Neural progenitor cell (in vitro differentiated cells): ENCODE data around the gene TSC22D4. TPM values are rescaled to one million over a fixed set of nuclear protein-coding genes. Genes with fewer than 3 reads are reported as not detected.

Experiments
- DNase-seq: peaks from one replicate; pipeline ENCODE4 v3.0.0-alpha.2; 2016; ENCODE audit warnings: low spot score
- H2AFZ ChIP-seq: fragments of 200-600 bp; sonication (generic); replicated peaks from 2 replicates; pipeline ENCODE4 v1.6.1; 2016; ENCODE audit warnings: antibody characterized with exemption
- H3F3A ChIP-seq: fragments of 200-600 bp; sonication (generic); 2 replicates; pipeline ENCODE4 v1.6.1; 2016; ENCODE audit warnings: antibody characterized with exemption, low read depth
- H3K27ac ChIP-seq: fragments of 200-600 bp; sonication (generic); 2 replicates; pipeline ENCODE4 v1.5.1; 2016; ENCODE audit warnings: mild to moderate bottlenecking
- H3K27me3 ChIP-seq: fragments of 200-600 bp; sonication (generic); 2 replicates; pipeline ENCODE4 v1.6.1; 2016; ENCODE audit warnings: mild to moderate bottlenecking, moderate library complexity
- H3K36me3 ChIP-seq: fragments of 200-600 bp; sonication (generic); 2 replicates; pipeline ENCODE4 v1.5.1; 2016
- H3K4me1 ChIP-seq: fragments of 200-600 bp; sonication (generic); 2 replicates; pipeline ENCODE4 v1.6.1; 2016; ENCODE audit warnings: mixed run types
- H3K4me2 ChIP-seq: fragments of 200-600 bp; sonication (generic); 2 replicates; pipeline ENCODE4 v1.6.1; 2016
- H3K4me3 ChIP-seq: fragments of 200-600 bp; sonication (generic); 2 replicates; pipeline ENCODE4 v1.5.1; 2016
- H3K79me2 ChIP-seq: fragments of 200-600 bp; sonication (generic); 2 replicates; pipeline ENCODE4 v1.6.1; 2016; ENCODE audit warnings: low read depth
- H3K9ac ChIP-seq: fragments of 200-600 bp; sonication (generic); 2 replicates; pipeline ENCODE4 v1.6.1; 2016
- H3K9me3 ChIP-seq: fragments of 200-600 bp; sonication (generic); 2 replicates; pipeline ENCODE4 v1.5.1; 2016; ENCODE audit warnings: low read depth
- H4K20me1 ChIP-seq: fragments of 200-600 bp; sonication (generic); 2 replicates; pipeline ENCODE4 v1.6.1; 2016; ENCODE audit warnings: low read depth
- H3K27ac Mint-ChIP-seq: 3 replicates; pipeline ENCODE4 v1.8.0; 2021; ENCODE audit warnings: mixed read lengths
- H3K27me3 Mint-ChIP-seq: 2 replicates; pipeline ENCODE4 v1.8.0; 2022; ENCODE audit warnings: low read depth, mild to moderate bottlenecking, inconsistent platforms, moderate library complexity, mixed read lengths; ENCODE audit not compliant: insufficient read depth
- H3K36me3 Mint-ChIP-seq: 3 replicates; pipeline ENCODE4 v1.8.0; 2021; ENCODE audit warnings: mixed read lengths
- H3K4me1 Mint-ChIP-seq: 3 replicates; pipeline ENCODE4 v1.8.0; 2021; ENCODE audit warnings: mixed read lengths
- H3K4me3 Mint-ChIP-seq: 3 replicates; pipeline ENCODE4 v1.8.0; 2021; ENCODE audit warnings: mild to moderate bottlenecking, moderate library complexity, mixed read lengths
- H3K9me3 Mint-ChIP-seq: 3 replicates; pipeline ENCODE4 v1.8.0; 2020; ENCODE audit warnings: mixed read lengths
- EZH2 ChIP-seq: fragments of 200-600 bp; sonication (generic); IDR thresholded peaks from 2 replicates; pipeline ENCODE4 v1.6.1; 2017; ENCODE audit warnings: antibody characterized with exemption, mild to moderate bottlenecking, moderate library complexity
- EZH2phosphoT487 ChIP-seq: fragments of 200-600 bp; sonication (generic); IDR thresholded peaks from 2 replicates; pipeline ENCODE4 v1.6.1; 2017; ENCODE audit warnings: antibody characterized with exemption
- total RNA-seq: library from RNA; depleted of rRNA; stranded (reverse); fragments of >200 nt; gene quantifications from 2 replicates; pipeline ENCODE4 v1.2.3, GENCODE V29; 2015; ENCODE audit warnings: low replicate concordance
- TF ChIP-seq, protein P1 (sequence below): fragments of 200-600 bp; sonication (generic); IDR thresholded peaks from 2 replicates; pipeline ENCODE4 v1.5.1; 2017; ENCODE audit warnings: antibody characterized with exemption, mild to moderate bottlenecking

Gene TSC22D4
- total RNA-seq, 1 donor from 2014 or later = 11.0 TPM

DNA sequence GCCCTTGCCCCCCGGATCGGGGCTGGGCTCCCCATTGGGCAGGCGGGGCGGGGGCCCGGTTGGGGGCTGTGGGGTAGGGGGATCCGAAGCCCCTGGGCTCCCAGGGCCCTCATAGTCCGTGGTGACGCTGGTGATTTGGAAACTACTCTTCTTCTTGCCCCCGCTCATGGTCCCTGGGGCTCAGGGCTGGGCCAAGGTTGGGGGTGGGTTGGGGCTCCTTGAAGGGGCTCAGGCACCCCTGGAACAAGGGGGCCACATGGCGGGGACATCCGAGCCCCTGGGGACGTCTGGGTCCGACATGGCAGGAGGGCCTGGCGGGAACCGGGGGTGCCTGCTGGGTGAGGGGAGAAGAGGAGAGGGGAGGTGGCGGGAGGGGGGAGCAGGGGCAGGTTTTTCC is 1.1 kb downstream of the TSC22D4 start:
- H3K36me3 Mint-ChIP-seq = no peaks in the 10 kb centered on the region
- H3K9ac ChIP-seq = no peak overlapping the region
- no peak overlapping the region for H2AFZ ChIP-seq
- H3K4me3 Mint-ChIP-seq = peak overlapping the region; percentile 92
- no peak for TF ChIP-seq EZH2
- TF ChIP-seq EZH2phosphoT487 = no peak
- TF ChIP-seq, protein P1, sequence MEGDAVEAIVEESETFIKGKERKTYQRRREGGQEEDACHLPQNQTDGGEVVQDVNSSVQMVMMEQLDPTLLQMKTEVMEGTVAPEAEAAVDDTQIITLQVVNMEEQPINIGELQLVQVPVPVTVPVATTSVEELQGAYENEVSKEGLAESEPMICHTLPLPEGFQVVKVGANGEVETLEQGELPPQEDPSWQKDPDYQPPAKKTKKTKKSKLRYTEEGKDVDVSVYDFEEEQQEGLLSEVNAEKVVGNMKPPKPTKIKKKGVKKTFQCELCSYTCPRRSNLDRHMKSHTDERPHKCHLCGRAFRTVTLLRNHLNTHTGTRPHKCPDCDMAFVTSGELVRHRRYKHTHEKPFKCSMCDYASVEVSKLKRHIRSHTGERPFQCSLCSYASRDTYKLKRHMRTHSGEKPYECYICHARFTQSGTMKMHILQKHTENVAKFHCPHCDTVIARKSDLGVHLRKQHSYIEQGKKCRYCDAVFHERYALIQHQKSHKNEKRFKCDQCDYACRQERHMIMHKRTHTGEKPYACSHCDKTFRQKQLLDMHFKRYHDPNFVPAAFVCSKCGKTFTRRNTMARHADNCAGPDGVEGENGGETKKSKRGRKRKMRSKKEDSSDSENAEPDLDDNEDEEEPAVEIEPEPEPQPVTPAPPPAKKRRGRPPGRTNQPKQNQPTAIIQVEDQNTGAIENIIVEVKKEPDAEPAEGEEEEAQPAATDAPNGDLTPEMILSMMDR = no peak
- peaks cover 14% of the 10 kb centered on the region for H3K79me2 ChIP-seq
- H3K9me3 ChIP-seq = no peaks in the 10 kb centered on the region
- peaks cover 16% of the 10 kb centered on the region for H3K4me1 ChIP-seq
- H3K27me3 Mint-ChIP-seq = peaks cover 7% of the 10 kb centered on the region
- H3K4me3 ChIP-seq = peak overlapping the region; percentile 71
- no peak overlapping the region for H3K27ac Mint-ChIP-seq
- H3K9me3 Mint-ChIP-seq = no peaks in the 10 kb centered on the region
- peaks cover 42% of the 10 kb centered on the region for H3K4me1 Mint-ChIP-seq
- H3K27me3 ChIP-seq = peaks cover 6% of the 10 kb centered on the region
- H4K20me1 ChIP-seq = peaks cover 6% of the 10 kb centered on the region
- H3K4me2 ChIP-seq = peak overlapping the region; percentile 94
- DNase-seq = no peak
- no peaks in the 10 kb centered on the region for H3K36me3 ChIP-seq
- H3F3A ChIP-seq = peaks cover 27% of the 10 kb centered on the region
- no peak overlapping the region for H3K27ac ChIP-seq

DNA sequence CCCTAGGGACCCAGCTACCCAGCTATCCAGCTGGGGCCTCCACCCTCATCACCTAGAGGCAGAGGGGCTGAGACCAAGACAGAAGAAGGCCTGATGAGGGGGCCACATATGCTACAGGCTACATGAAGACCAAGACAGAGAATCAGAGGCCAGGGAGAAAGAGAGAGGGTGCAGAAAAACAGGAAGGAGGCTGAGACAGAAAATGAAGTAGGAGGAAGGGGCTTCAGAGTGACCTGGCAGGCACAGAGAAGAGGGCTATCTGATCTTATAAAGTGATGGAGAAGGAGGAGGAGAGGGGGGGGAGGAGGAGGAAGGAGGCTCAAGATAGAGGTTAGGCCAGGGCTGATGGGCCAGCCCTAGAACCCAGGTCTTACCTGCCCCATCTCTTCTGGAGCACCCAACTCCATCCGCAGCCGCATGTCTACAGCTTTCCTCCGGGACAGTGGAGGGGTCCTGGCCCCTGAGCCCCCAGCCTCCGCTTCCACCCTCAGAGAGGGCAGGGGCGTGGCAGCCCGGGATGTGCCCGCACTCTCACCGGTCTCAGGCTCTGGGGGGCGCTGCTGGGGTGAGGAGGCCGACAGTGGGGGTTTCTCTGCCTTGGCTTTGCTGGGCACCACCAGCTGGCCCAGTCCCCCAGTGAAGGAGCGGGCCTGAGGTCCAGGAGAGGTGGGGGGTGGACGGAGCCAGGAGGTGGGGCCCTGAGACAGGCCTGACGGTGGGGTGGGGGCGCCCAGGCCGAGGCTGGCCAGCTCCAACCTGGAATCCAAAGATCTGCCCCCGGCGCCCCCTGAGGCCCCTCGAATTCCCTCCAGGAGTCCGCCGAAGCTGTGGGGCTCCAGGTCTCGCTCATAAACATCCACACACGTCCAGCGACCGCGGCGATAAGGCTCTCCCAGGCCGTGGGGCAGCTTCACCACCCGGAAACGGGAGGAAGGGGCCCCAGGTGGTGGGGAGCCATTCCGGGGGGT is 1.8 kb downstream of the TSC22D4 start:
- H3K79me2 ChIP-seq = peaks cover 14% of the 10 kb centered on the region
- Mint-ChIP-seq H3K27ac (peak overlapping the region; percentile 30), H3K27me3 (peaks cover 7% of the 10 kb centered on the region), H3K4me1 (peaks cover 37% of the 10 kb centered on the region), H3K36me3 (no peaks in the 10 kb centered on the region), H3K4me3 (peak overlapping the region; percentile 77), H3K9me3 (no peaks in the 10 kb centered on the region)
- peak overlapping the region; percentile 94 for H3K4me2 ChIP-seq
- H3F3A ChIP-seq = peaks cover 21% of the 10 kb centered on the region
- no peak overlapping the region for H3K9ac ChIP-seq
- H3K4me1 ChIP-seq = peaks cover 16% of the 10 kb centered on the region
- H2AFZ ChIP-seq = no peak overlapping the region
- TF ChIP-seq EZH2 = no peak
- TF ChIP-seq, protein P1 = peak; percentile 38
- H4K20me1 ChIP-seq = peaks cover 6% of the 10 kb centered on the region
- DNase-seq = no peak
- H3K4me3 ChIP-seq = peak overlapping the region; percentile 71
- H3K27ac ChIP-seq = no peak overlapping the region
- no peaks in the 10 kb centered on the region for H3K9me3 ChIP-seq
- no peaks in the 10 kb centered on the region for H3K27me3 ChIP-seq
- no peaks in the 10 kb centered on the region for H3K36me3 ChIP-seq

DNA sequence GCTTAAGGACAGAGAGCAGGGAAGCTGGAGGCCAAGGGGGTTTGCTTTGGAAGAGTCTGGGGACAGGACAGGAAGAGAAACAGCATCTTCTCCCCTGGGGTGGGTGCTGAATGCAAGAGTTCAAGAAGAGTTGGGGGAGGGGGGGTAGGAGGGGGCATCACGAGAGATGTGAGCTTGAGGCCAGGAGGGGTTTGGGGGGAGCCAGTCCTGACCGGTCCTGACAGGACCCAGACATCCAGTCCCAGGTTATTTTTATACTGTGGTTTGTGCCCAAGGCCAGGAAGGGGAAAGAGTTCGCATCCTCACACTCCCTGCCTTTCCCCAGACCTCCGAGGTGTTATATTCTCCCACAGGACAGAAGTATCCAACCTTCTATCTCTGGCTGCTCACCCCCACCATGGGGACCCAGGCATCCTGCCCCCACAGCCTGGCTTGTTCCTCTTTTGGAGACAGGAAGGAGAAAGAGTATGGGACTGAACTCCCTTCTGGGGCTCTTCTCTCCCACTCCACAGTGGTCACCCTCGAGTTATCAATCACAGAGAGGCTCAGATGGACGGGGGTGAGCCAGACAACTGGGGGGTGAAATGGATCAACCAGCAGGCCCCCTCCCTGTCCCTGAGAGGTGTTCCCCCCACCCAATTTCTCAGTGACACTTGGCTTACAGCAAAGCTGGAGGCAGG is 2.8 kb downstream of the TSC22D4 start:
- Mint-ChIP-seq H3K9me3 (no peaks in the 10 kb centered on the region), H3K4me3 (peak overlapping the region; percentile 77), H3K4me1 (peaks cover 28% of the 10 kb centered on the region), H3K27me3 (peaks cover 4% of the 10 kb centered on the region), H3K36me3 (no peaks in the 10 kb centered on the region), H3K27ac (peak overlapping the region; percentile 13)
- peaks cover 14% of the 10 kb centered on the region for H3K79me2 ChIP-seq
- H3K27me3 ChIP-seq = no peaks in the 10 kb centered on the region
- peaks cover 16% of the 10 kb centered on the region for H3K4me1 ChIP-seq
- H3K9me3 ChIP-seq = no peaks in the 10 kb centered on the region
- H2AFZ ChIP-seq = no peak overlapping the region
- peaks cover 14% of the 10 kb centered on the region for H3F3A ChIP-seq
- TF ChIP-seq, protein P1 = no peak
- no peak for TF ChIP-seq EZH2phosphoT487
- no peak for TF ChIP-seq EZH2
- H3K4me3 ChIP-seq = no peak overlapping the region
- H3K27ac ChIP-seq = no peak overlapping the region
- H3K9ac ChIP-seq = no peak overlapping the region
- peaks cover 6% of the 10 kb centered on the region for H4K20me1 ChIP-seq
- no peak for DNase-seq
- H3K36me3 ChIP-seq = no peaks in the 10 kb centered on the region
- peak overlapping the region; percentile 22 for H3K4me2 ChIP-seq
